BE2C (cell line): ENCODE measurements around the gene ACBD3.
"Not testable (repeated sequence)": the region's sequence is repeated elsewhere in the genome, so short reads cannot be mapped to it uniquely, and the experiment has no call there.

Source experiments
- DNase-seq: peaks from one replicate; pipeline ENCODE4 v3.0.0-alpha.2; 2020
- H3K27me3 ChIP-seq: fragments of 250-450 bp; sonication (Bioruptor Pico); 2 replicates; pipeline ENCODE4 v1.5.1; 2020; ENCODE audit warnings: mild to moderate bottlenecking
- H3K36me3 ChIP-seq: fragments of 250-450 bp; sonication (Bioruptor Pico); 2 replicates; pipeline ENCODE4 v1.5.1; 2020; ENCODE audit warnings: mild to moderate bottlenecking
- H3K4me1 ChIP-seq: fragments of 250-450 bp; sonication (Bioruptor Pico); 2 replicates; pipeline ENCODE4 v1.5.1; 2020
- H3K4me3 ChIP-seq: 2 replicates; pipeline ENCODE4 v1.5.1; 2011; ENCODE audit warnings: low read depth, low read length
- H3K9me3 ChIP-seq: fragments of 250-450 bp; sonication (Bioruptor Pico); 2 replicates; pipeline ENCODE4 v1.5.1; 2020
- TF ChIP-seq, protein P1 (sequence below): IDR thresholded peaks from 2 replicates; pipeline ENCODE4 v1.5.1; 2012; ENCODE audit warnings: mild to moderate bottlenecking, low read depth, low read length

Gene ACBD3

DNA sequence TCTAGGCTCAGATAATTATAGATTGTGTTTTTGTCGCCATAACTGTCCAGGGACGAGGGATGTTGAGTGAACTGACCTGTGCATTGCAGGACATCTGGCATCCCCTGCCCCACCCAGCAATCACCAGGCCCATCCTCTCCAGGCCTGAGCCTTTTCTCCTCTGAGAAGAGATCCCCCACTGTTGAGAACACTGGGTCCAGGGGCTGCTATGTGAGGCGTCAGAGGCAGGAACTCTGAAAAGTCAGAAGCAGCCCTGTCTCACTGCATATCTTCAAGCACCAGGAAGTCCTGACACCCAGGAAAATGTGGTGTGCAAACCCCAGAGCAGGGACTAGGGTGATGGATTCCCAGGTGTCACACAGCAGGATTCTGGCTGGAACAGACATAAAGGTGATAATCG, 17.1 kb upstream of the ACBD3 start:
- H3K9me3 ChIP-seq = 0 out of 2 replicates have a peak, but pooled peaks cover 2% of the 10 kb centered on the region
- TF ChIP-seq, protein P1, sequence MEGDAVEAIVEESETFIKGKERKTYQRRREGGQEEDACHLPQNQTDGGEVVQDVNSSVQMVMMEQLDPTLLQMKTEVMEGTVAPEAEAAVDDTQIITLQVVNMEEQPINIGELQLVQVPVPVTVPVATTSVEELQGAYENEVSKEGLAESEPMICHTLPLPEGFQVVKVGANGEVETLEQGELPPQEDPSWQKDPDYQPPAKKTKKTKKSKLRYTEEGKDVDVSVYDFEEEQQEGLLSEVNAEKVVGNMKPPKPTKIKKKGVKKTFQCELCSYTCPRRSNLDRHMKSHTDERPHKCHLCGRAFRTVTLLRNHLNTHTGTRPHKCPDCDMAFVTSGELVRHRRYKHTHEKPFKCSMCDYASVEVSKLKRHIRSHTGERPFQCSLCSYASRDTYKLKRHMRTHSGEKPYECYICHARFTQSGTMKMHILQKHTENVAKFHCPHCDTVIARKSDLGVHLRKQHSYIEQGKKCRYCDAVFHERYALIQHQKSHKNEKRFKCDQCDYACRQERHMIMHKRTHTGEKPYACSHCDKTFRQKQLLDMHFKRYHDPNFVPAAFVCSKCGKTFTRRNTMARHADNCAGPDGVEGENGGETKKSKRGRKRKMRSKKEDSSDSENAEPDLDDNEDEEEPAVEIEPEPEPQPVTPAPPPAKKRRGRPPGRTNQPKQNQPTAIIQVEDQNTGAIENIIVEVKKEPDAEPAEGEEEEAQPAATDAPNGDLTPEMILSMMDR = no peak

GRCh38 chr1:226203240-226203639, 16.7 kb upstream of the ACBD3 start:
- H3K4me3 ChIP-seq = no peak overlapping the region
- H3K27me3 ChIP-seq = no peaks in the 10 kb centered on the region
- TF ChIP-seq, protein P1 = no peak
- no peak for DNase-seq
- H3K36me3 ChIP-seq = no peaks in the 10 kb centered on the region
- H3K9me3 ChIP-seq = 0 out of 2 replicates have a peak, but pooled peaks cover 2% of the 10 kb centered on the region
- no peaks in the 10 kb centered on the region for H3K4me1 ChIP-seq

More for the DNA sequence above, 17.1 kb upstream of the ACBD3 start:
- no peaks in the 10 kb centered on the region for H3K27me3 ChIP-seq
- no peaks in the 10 kb centered on the region for H3K36me3 ChIP-seq
- DNase-seq = no peak
- H3K4me3 ChIP-seq = no peak overlapping the region
- no peaks in the 10 kb centered on the region for H3K4me1 ChIP-seq

GRCh38 chr1:226202666-226203065, 16.1 kb upstream of the ACBD3 start:
- H3K4me1 ChIP-seq, H3K36me3 ChIP-seq, H3K9me3 ChIP-seq, H3K4me3 ChIP-seq, H3K27me3 ChIP-seq, DNase-seq: not testable (repeated sequence)

DNA sequence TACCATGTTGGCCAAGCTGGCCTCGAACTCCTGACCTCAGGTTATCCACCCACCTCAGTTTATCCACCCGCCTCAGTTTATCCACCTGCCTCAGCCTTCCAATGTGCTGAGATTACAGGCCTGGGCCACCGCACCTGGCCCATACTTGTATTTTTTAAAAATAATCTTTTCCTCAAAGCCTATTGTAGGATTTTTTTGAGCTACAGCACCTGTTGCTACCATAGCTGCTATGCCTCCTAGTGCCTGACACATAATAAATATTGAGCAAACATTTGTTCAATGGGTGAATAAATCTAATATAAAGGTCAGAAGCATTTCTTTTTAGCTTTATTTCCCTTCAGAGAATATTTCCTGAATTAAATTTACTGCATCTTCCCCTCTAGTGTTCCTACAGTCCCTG, 15.7 kb upstream of the ACBD3 start:
- Histone ChIP-seq H3K9me3 (0 out of 2 replicates have a peak, but pooled peaks cover 2% of the 10 kb centered on the region), H3K4me3 (no peak overlapping the region), H3K36me3 (no peaks in the 10 kb centered on the region), H3K4me1 (no peaks in the 10 kb centered on the region), H3K27me3 (no peaks in the 10 kb centered on the region)
- TF ChIP-seq, protein P1 = no peak
- no peak for DNase-seq

DNA sequence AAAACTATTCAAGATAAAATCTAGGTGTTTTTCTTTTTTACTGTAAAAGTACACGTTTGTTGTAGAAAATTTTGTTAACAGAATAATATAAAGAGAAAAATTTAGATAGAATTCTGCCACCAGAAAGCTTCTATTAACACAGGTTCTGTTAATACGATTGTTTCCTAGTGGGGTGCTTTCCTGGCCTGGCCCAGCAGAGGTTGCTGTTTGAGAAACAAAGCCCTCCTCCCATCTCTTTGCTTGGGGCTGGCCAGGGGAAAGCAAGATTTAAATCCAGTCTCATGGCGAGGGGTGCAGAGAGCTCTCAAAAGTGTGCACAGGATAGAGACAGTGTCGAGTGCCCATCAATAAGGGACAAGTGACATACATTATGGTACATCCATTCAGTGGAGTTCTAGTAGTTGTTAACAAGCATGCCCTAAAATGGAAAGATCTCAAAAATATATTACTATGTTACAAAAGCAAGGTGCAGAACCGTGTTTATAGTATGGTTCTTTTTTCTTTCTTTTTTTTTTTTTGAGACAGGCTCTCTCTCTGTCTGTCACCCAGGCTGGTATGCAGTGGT, 14.6 kb upstream of the ACBD3 start:
- DNase-seq = no peak

DNA sequence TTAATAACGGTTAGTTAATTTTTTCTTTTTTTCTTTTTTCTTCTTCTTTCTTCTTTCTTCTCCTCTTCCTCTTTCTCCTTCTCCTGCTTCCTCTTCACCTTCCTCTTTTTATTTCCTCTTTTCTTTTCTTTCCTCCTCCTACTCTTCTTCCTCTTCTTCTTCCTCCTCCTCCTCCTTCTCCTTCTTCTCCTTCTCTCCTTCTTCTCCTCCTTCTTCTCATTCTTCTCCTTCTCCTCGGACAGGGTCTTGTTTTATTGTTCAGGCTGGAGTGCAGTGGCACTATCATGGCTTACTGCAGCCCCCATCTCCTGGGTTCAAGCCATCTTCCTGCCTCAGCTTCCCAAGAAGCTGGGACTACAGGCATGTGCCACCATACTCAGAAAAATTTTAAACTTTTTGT, 13.4 kb upstream of the ACBD3 start:
- no peaks in the 10 kb centered on the region for H3K9me3 ChIP-seq
- DNase-seq = no peak
- no peaks in the 10 kb centered on the region for H3K27me3 ChIP-seq
- H3K36me3 ChIP-seq = no peaks in the 10 kb centered on the region
- H3K4me1 ChIP-seq = peaks cover 6% of the 10 kb centered on the region; the same call in 1 of the 2 replicates
- no peak overlapping the region for H3K4me3 ChIP-seq
- TF ChIP-seq, protein P1 = no peak

More for the DNA sequence above, 14.6 kb upstream of the ACBD3 start:
- TF ChIP-seq, protein P1 = peak; percentile 50
- Histone ChIP-seq H3K4me3 (no peak overlapping the region), H3K4me1 (no peaks in the 10 kb centered on the region), H3K9me3 (no peaks in the 10 kb centered on the region), H3K36me3 (no peaks in the 10 kb centered on the region), H3K27me3 (no peaks in the 10 kb centered on the region)
